IMR-90 (cell line): ENCODE results near the gene OOSP3. TPM values are rescaled to one million over a fixed set of nuclear protein-coding genes. Genes with fewer than 3 reads are reported as not detected.

Experiments used
- ATAC-seq: fragments of 200-7000 bp; cut with Tn5 transposase; 2 replicates; pipeline ENCODE4 v1.9.1; 2020; ENCODE audit warnings: low read depth, mild to moderate bottlenecking, moderate library complexity
- BruUV-seq: library from RNA; stranded (reverse); fragments of 400-500 nt; replicated peaks from 2 replicates; lab custom pipeline; 2021; lab: Mats Ljungman, UMichigan
- CTCF ChIA-PET: fragments of 300-600 bp; formaldehyde crosslinking; extraction: SDS; loops from one replicate; lab custom pipeline; 2021; ENCODE audit warnings: antibody characterized with exemption; lab: Yijun Ruan, JAX
- POLR2A ChIA-PET: fragments of 300-600 bp; sonication (Branson Sonifier 250); formaldehyde crosslinking; loops from one replicate; lab custom pipeline; 2022; ENCODE audit warnings: antibody characterized with exemption; ENCODE audit not compliant: unreplicated experiment; lab: Charles Lee
- DNase-seq: peaks from one replicate; pipeline ENCODE4 v3.0.0; 2013
- H2AFZ ChIP-seq: replicated peaks from 2 replicates; pipeline ENCODE3; 2013; ENCODE audit warnings: low read length, mild to moderate bottlenecking; ENCODE audit not compliant: poor library complexity
- H2AK5ac ChIP-seq: 2 replicates; pipeline ENCODE4 v1.6.1; 2013; ENCODE audit warnings: low read depth, low read length, inconsistent platforms
- H2AK9ac ChIP-seq: replicated peaks from 2 replicates; pipeline ENCODE3; 2013; ENCODE audit warnings: mild to moderate bottlenecking, low read depth, low read length, moderate library complexity; ENCODE audit not compliant: poor library complexity
- H2BK120ac ChIP-seq: 2 replicates; pipeline ENCODE4 v1.6.1; 2013; ENCODE audit warnings: low read depth, low read length, inconsistent platforms
- H2BK15ac ChIP-seq: 3 replicates; pipeline ENCODE4 v1.6.1; 2013; ENCODE audit warnings: low read depth, low read length, inconsistent platforms
- H2BK20ac ChIP-seq: 2 replicates; pipeline ENCODE4 v1.6.1; 2013; ENCODE audit warnings: low read depth, mild to moderate bottlenecking, inconsistent platforms, low read length, moderate library complexity
- H2BK5ac ChIP-seq: 2 replicates; pipeline ENCODE4 v1.6.1; 2013; ENCODE audit warnings: mild to moderate bottlenecking, low read depth, low read length, inconsistent platforms; ENCODE audit not compliant: poor library complexity, severe bottlenecking
- H3K14ac ChIP-seq: replicated peaks from 2 replicates; pipeline ENCODE4 v1.6.1; 2013; ENCODE audit warnings: low read depth, low read length, inconsistent platforms
- H3K18ac ChIP-seq: 2 replicates; pipeline ENCODE4 v1.6.1; 2013; ENCODE audit warnings: low read depth, low read length, control low read depth
- H3K23ac ChIP-seq: 2 replicates; pipeline ENCODE4 v1.6.1; 2013; ENCODE audit warnings: low read depth, low read length, inconsistent platforms
- H3K27ac ChIP-seq: 2 replicates; pipeline ENCODE4 v1.5.1; 2013; ENCODE audit warnings: mild to moderate bottlenecking, control low read depth, low read length; ENCODE audit not compliant: insufficient read depth
- H3K27me3 ChIP-seq: 2 replicates; pipeline ENCODE4 v1.6.1; 2013; ENCODE audit warnings: low read length; ENCODE audit not compliant: control insufficient read depth, insufficient read depth
- H3K36me3 ChIP-seq: 2 replicates; pipeline ENCODE4 v1.6.1; 2013; ENCODE audit warnings: low read length, mixed read lengths; ENCODE audit not compliant: control insufficient read depth, insufficient read depth
- H3K4ac ChIP-seq: 2 replicates; pipeline ENCODE4 v1.6.1; 2013; ENCODE audit warnings: low read depth, low read length, inconsistent platforms
- H3K4me1 ChIP-seq: 2 replicates; pipeline ENCODE4 v1.6.1; 2013; ENCODE audit warnings: low read length, mixed read lengths; ENCODE audit not compliant: control insufficient read depth, insufficient read depth
- H3K4me2 ChIP-seq: 2 replicates; pipeline ENCODE4 v1.6.1; 2013; ENCODE audit warnings: low read depth, mild to moderate bottlenecking, control low read depth, low read length, moderate library complexity
- H3K4me3 ChIP-seq: 2 replicates; pipeline ENCODE4 v1.5.1; 2013; ENCODE audit warnings: low read depth, mild to moderate bottlenecking, control low read depth, low read length, moderate library complexity; ENCODE audit not compliant: insufficient read depth
- H3K56ac ChIP-seq: 2 replicates; pipeline ENCODE4 v1.6.1; 2013; ENCODE audit warnings: low read length, inconsistent platforms; ENCODE audit not compliant: insufficient read depth; ENCODE audit errors: extremely low read depth
- H3K79me1 ChIP-seq, 2 experiments: 2 replicates each; pipeline ENCODE4 v1.6.1; 2013; ENCODE audit warnings: low read length in 2 of 2, inconsistent platforms in 1 of 2, low read depth in 1 of 2
- H3K9ac ChIP-seq: 2 replicates; pipeline ENCODE4 v1.6.1; 2013; ENCODE audit warnings: low read depth, low read length, control low read depth
- H3K9me1 ChIP-seq: 2 replicates; pipeline ENCODE4 v1.6.1; 2013; ENCODE audit warnings: low read length, inconsistent platforms; ENCODE audit not compliant: insufficient read depth
- H3K9me3 ChIP-seq: 2 replicates; pipeline ENCODE4 v1.6.1; 2013; ENCODE audit warnings: low read length; ENCODE audit not compliant: control insufficient read depth, insufficient read depth
- H4K20me1 ChIP-seq: 2 replicates; pipeline ENCODE4 v1.6.1; 2013; ENCODE audit warnings: low read length, inconsistent platforms; ENCODE audit not compliant: insufficient read depth
- H4K5ac ChIP-seq: 2 replicates; pipeline ENCODE4 v1.6.1; 2013; ENCODE audit warnings: mild to moderate bottlenecking, low read depth, low read length, control low read depth
- H4K8ac ChIP-seq, 2 experiments: 2 replicates each; pipeline ENCODE4 v1.6.1; 2013; ENCODE audit warnings: low read depth in 2 of 2, low read length in 2 of 2, control low read depth in 1 of 2, inconsistent platforms in 1 of 2
- H4K91ac ChIP-seq: 2 replicates; pipeline ENCODE4 v1.6.1; 2013; ENCODE audit warnings: low read depth, low read length, inconsistent platforms; ENCODE audit not compliant: insufficient read depth
- CEBPB ChIP-seq: IDR thresholded peaks from 2 replicates; pipeline ENCODE4 v1.6.1; 2012; ENCODE audit warnings: low read depth, low read length, improper control_type of control experiment
- CHD1 ChIP-seq: IDR thresholded peaks from 2 replicates; pipeline ENCODE4 v1.6.1; 2012; ENCODE audit warnings: low read depth, low read length, improper control_type of control experiment
- MAFK ChIP-seq: IDR thresholded peaks from 2 replicates; pipeline ENCODE4 v1.6.1; 2012; ENCODE audit warnings: low read depth, low read length, improper control_type of control experiment
- MXI1 ChIP-seq: IDR thresholded peaks from 2 replicates; pipeline ENCODE4 v1.6.1; 2012; ENCODE audit warnings: low read depth, mild to moderate bottlenecking, low read length, moderate library complexity, borderline replicate concordance
- POLR2A ChIP-seq: IDR thresholded peaks from 2 replicates; pipeline ENCODE4 v1.6.1; 2012; ENCODE audit warnings: mild to moderate bottlenecking, low read depth, low read length
- RCOR1 ChIP-seq: IDR thresholded peaks from 2 replicates; pipeline ENCODE4 v1.6.1; 2012; ENCODE audit warnings: mild to moderate bottlenecking, low read length, improper control_type of control experiment; ENCODE audit not compliant: insufficient replicate concordance
- WGBS, 2 experiments: methylation state at CpG; one replicate each; pipeline versions ENCODE4 v1.1.5 to v1.1.7; 2013; ENCODE audit warnings: missing lambda C conversion rate in 2 of 2; ENCODE audit not compliant: insufficient read length in 1 of 2; ENCODE audit errors: extremely low coverage in 2 of 2; 5-methylcytosine and 5-hydroxymethylcytosine counted together
- dilution Hi-C: fragments of 300-500 bp; cut with HindIII; formaldehyde crosslinking; loops from one replicate; pipeline ENCODE4 v1.14.3; 2018; ENCODE audit warnings: low sequenced_read_pairs; ENCODE audit not compliant: unreplicated experiment
- in situ Hi-C: fragments of 300-500 bp; cut with MboI; formaldehyde crosslinking; loops from 3 replicates; pipeline ENCODE4 v1.14.3; 2019; ENCODE audit warnings: low sequenced_read_pairs, inconsistent platforms, mixed read lengths
- intact Hi-C: fragments of 100-400 bp; cut with micrococcal nuclease; formaldehyde crosslinking; loops from 2 replicates; pipeline ENCODE4 v1.10.0; 2022
- polyA plus RNA-seq, 3 experiments: library from polyadenylated mRNA; depleted of rRNA; stranded (reverse); fragments of >200 nt; gene quantifications; 2 replicates each; pipeline ENCODE4 v1.2.3, GENCODE V29; 2012; ENCODE audit warnings: low replicate concordance in 1 of 3
- total RNA-seq: library from RNA; depleted of rRNA; stranded (reverse); fragments of >200 nt; gene quantifications from 2 replicates; pipeline ENCODE4 v1.2.3, GENCODE V29; 2012; rRNA removed

Gene OOSP3
- total and polyA plus RNA-seq, 2 of the 4 experiments (the other 2 are of a cell fraction): not detected

- ATAC-seq (no peak), DNase-seq (no peak)
- no peak overlapping the region for H2BK120ac ChIP-seq
- H3K4me2 ChIP-seq: no peak overlapping the region
- H2BK5ac ChIP-seq: no peak overlapping the region
- ChIA-PET CTCF (no interaction called here), POLR2A (no interaction called here)
- no peaks in the 10 kb centered on the region for H3K27me3 ChIP-seq
- WGBS, 2 experiments: 17% methylated on average over 1 of the region's 2 CpGs; no CpG with 5 or more reads in 1 of the 2 experiments
- no peak overlapping the region for H3K18ac ChIP-seq
- BruUV-seq: no TSS peak
- H2BK20ac ChIP-seq: no peak overlapping the region
- H3K4ac ChIP-seq: no peak overlapping the region
- TF ChIP-seq MXI1 (no peak), POLR2A (no peak), CHD1 (no peak), RCOR1 (no peak), MAFK (no peak), CEBPB (no peak)
- H2AK5ac ChIP-seq: no peak overlapping the region
- peaks cover 3% of the 10 kb centered on the region; the same call in 1 of the 2 replicates for H3K9me3 ChIP-seq
- in situ Hi-C loops (no loop called here), dilution Hi-C loops (no loop called here), intact Hi-C loops (no loop called here)
- H4K20me1 ChIP-seq: no peaks in the 10 kb centered on the region
- no peak overlapping the region for H4K91ac ChIP-seq
- H3K36me3 ChIP-seq: no peaks in the 10 kb centered on the region
- no peak overlapping the region for H4K5ac ChIP-seq
- H3K23ac ChIP-seq: no peak overlapping the region
- H3K14ac ChIP-seq: no peak overlapping the region
- H3K9ac ChIP-seq: no peak overlapping the region
- H3K79me1 ChIP-seq: no peaks in the 10 kb centered on the region
- no peak overlapping the region for H2BK15ac ChIP-seq
- H3K9me1 ChIP-seq: no peaks in the 10 kb centered on the region
- H3K4me1 ChIP-seq: no peaks in the 10 kb centered on the region
- H3K4me3 ChIP-seq: no peak overlapping the region
- H2AK9ac ChIP-seq: no peak overlapping the region
- no peak overlapping the region for H3K56ac ChIP-seq
- no peak overlapping the region for H2AFZ ChIP-seq
- H4K8ac ChIP-seq: no peak overlapping the region
- H3K27ac ChIP-seq: no peak overlapping the region
Measured at GRCh38 chr11:59944720-59945119, 66.1 kb downstream of the OOSP3 start.

Other genes with a start within 250 kb of the OOSP3 start
- gene PATL1, start 209.7 kb upstream of the OOSP3 start, total RNA-seq: 3.9 and 4.4 TPM in 2 replicates
- gene PATL1, start 209.7 kb upstream of the OOSP3 start, polyA plus RNA-seq (2012; rRNA removed): 29.7 and 30.9 TPM in 2 replicates
- gene OR10V1, start 164.9 kb upstream of the OOSP3 start, total RNA-seq: not detected in 2 replicates
- gene OR10V1, start 164.9 kb upstream of the OOSP3 start, polyA plus RNA-seq (2012; rRNA removed): not detected in 2 replicates
- 5.4 and 7.5 TPM in 2 replicates for gene STX3, start 123.4 kb upstream of the OOSP3 start, total RNA-seq
- gene STX3, start 123.4 kb upstream of the OOSP3 start, polyA plus RNA-seq (2012; rRNA removed): 5.0 and 5.7 TPM in 2 replicates
- gene MRPL16, start 68.0 kb upstream of the OOSP3 start, total RNA-seq: 43.9 and 56.9 TPM in 2 replicates
- 64.5 and 71.3 TPM in 2 replicates for gene MRPL16, start 68.0 kb upstream of the OOSP3 start, polyA plus RNA-seq (2012; rRNA removed)
- not detected in 2 replicates for gene CBLIF, start 33.3 kb upstream of the OOSP3 start, total RNA-seq
- not detected in 2 replicates for gene CBLIF, start 33.3 kb upstream of the OOSP3 start, polyA plus RNA-seq (2012; rRNA removed)
- gene TCN1, start 12.3 kb upstream of the OOSP3 start, total RNA-seq: not detected in 2 replicates
- gene TCN1, start 12.3 kb upstream of the OOSP3 start, polyA plus RNA-seq (2012; rRNA removed): not detected in 2 replicates
- gene OOSP1, start 59.6 kb downstream of the OOSP3 start, total RNA-seq: not detected in 2 replicates
- gene OOSP1, start 59.6 kb downstream of the OOSP3 start, polyA plus RNA-seq (2012; rRNA removed): not detected in 2 replicates
- gene OOSP4A, start 85.3 kb downstream of the OOSP3 start, total RNA-seq: not detected in 2 replicates
- gene OOSP4A, start 85.3 kb downstream of the OOSP3 start, polyA plus RNA-seq (2012; rRNA removed): not detected in 2 replicates
- gene OOSP4B, start 138.4 kb downstream of the OOSP3 start, total RNA-seq: not detected in 2 replicates
- not detected in 2 replicates for gene OOSP4B, start 138.4 kb downstream of the OOSP3 start, polyA plus RNA-seq (2012; rRNA removed)
- not detected in 2 replicates for gene OOSP2, start 161.6 kb downstream of the OOSP3 start, total RNA-seq
- not detected in 2 replicates for gene OOSP2, start 161.6 kb downstream of the OOSP3 start, polyA plus RNA-seq (2012; rRNA removed)
- gene MS4A3, start 177.9 kb downstream of the OOSP3 start, total RNA-seq: not detected in 2 replicates
- gene MS4A3, start 177.9 kb downstream of the OOSP3 start, polyA plus RNA-seq (2012; rRNA removed): not detected in 2 replicates
- not detected in 2 replicates for gene MS4A2, start 209.9 kb downstream of the OOSP3 start, total RNA-seq
- gene MS4A2, start 209.9 kb downstream of the OOSP3 start, polyA plus RNA-seq (2012; rRNA removed): not detected in 2 replicates